Inflammatory macrophage treated with lipopolysaccharide for 1 hour (primary cell): ENCODE data around the gene RRAS2.
A peak's percentile ranks its signal among the peaks of the same experiment; 100 is the strongest.

Experiments used
- DNase-seq, 2 donors: peaks; one replicate each; pipeline ENCODE4 v3.0.0-alpha.2; 2020 to 2022

The RRAS2 gene

GRCh38 chr11:14335712-14336111, 23.3 kb downstream of the RRAS2 start:
- DNase-seq = no peak

- DNase-seq = no peak
Measured at GRCh38 chr11:14334893-14335292, 24.1 kb downstream of the RRAS2 start.

- DNase-seq = no peak
Measured at GRCh38 chr11:14334192-14334591, 24.8 kb downstream of the RRAS2 start.

- peak; percentile 10 to 44 for DNase-seq
Measured at GRCh38 chr11:14331476-14332136, 27.4 kb downstream of the RRAS2 start.

- DNase-seq = no peak
Measured at GRCh38 chr11:14330881-14331280, 28.1 kb downstream of the RRAS2 start.

GRCh38 chr11:14329702-14330101, 29.3 kb downstream of the RRAS2 start:
- DNase-seq = no peak

- no peak for DNase-seq
Measured at GRCh38 chr11:14327116-14327515, 31.9 kb downstream of the RRAS2 start.

- DNase-seq = no peak
Measured at GRCh38 chr11:14323118-14323676, 35.8 kb downstream of the RRAS2 start.

- DNase-seq = no peak
Measured at GRCh38 chr11:14322510-14322909, 36.5 kb downstream of the RRAS2 start.

- no peak for DNase-seq
Measured at GRCh38 chr11:14320020-14320419, 39.0 kb downstream of the RRAS2 start.

- DNase-seq = no peak
Measured at GRCh38 chr11:14318581-14318981, 40.4 kb downstream of the RRAS2 start.

- DNase-seq = no peak
Measured at GRCh38 chr11:14317659-14318325, 41.2 kb downstream of the RRAS2 start.

GRCh38 chr11:14315130-14315529, 43.9 kb downstream of the RRAS2 start:
- DNase-seq = no peak

GRCh38 chr11:14314127-14314526, 44.9 kb downstream of the RRAS2 start:
- peak in 1 of 2 donors; percentile 5 for DNase-seq

- DNase-seq = no peak
Measured at GRCh38 chr11:14312736-14313438, 46.1 kb downstream of the RRAS2 start.

GRCh38 chr11:14310679-14311078, 48.3 kb downstream of the RRAS2 start:
- DNase-seq = no peak

- DNase-seq = no peak
Measured at GRCh38 chr11:14309425-14310192, 49.4 kb downstream of the RRAS2 start.

GRCh38 chr11:14308897-14309387, 50.0 kb downstream of the RRAS2 start:
- no peak for DNase-seq

- peak; percentile 18 to 45 for DNase-seq
Measured at GRCh38 chr11:14308114-14308896, 50.7 kb downstream of the RRAS2 start.

GRCh38 chr11:14306481-14306880, 52.5 kb downstream of the RRAS2 start:
- DNase-seq = no peak

- no peak for DNase-seq
Measured at GRCh38 chr11:14305649-14306048, 53.3 kb downstream of the RRAS2 start.

- no peak for DNase-seq
Measured at GRCh38 chr11:14304601-14305000, 54.4 kb downstream of the RRAS2 start.
